Kidney epithelial cell (primary cell): ENCODE measurements around the gene PSMD2. TPM values are rescaled to one million over a fixed set of nuclear protein-coding genes. Genes with fewer than 3 reads are reported as not detected.

Source experiments
- DNase-seq: peaks from one replicate; pipeline ENCODE4 v3.0.0-alpha.2; 2010; ENCODE audit warnings: low read depth
- H3K27me3 ChIP-seq: 2 replicates; pipeline ENCODE4 v1.6.0; 2011; ENCODE audit warnings: low read length; ENCODE audit not compliant: control insufficient read depth, insufficient read depth
- H3K36me3 ChIP-seq: 2 replicates; pipeline ENCODE4 v1.5.1; 2011; ENCODE audit warnings: low read length; ENCODE audit not compliant: control insufficient read depth, insufficient read depth
- H3K4me3 ChIP-seq: 2 replicates; pipeline ENCODE4 v1.5.1; 2011; ENCODE audit warnings: low read depth, mild to moderate bottlenecking, control low read depth, low read length
- CTCF ChIP-seq: IDR thresholded peaks from 2 replicates; pipeline ENCODE4 v1.5.1; 2011; ENCODE audit warnings: mild to moderate bottlenecking, moderate library complexity, low read length, control low read depth, inconsistent platforms; ENCODE audit not compliant: insufficient read depth, poor library complexity, severe bottlenecking
- total RNA-seq: library from RNA; depleted of rRNA; stranded (reverse); fragments of >200 nt; gene quantifications from 2 replicates; pipeline ENCODE4 v1.2.3, GENCODE V29; 2015

Gene PSMD2
- total RNA-seq, 1 donor from 2014 or later, result 903 TPM

- DNase-seq, result no peak
- TF ChIP-seq CTCF, result no peak
- Histone ChIP-seq H3K27me3 (no peaks in the 10 kb centered on the region), H3K4me3 (peak overlapping the region; percentile 61), H3K36me3 (peaks cover 11% of the 10 kb centered on the region)
Observed at GRCh38 chr3:184335661-184336546, 36.9 kb downstream of the PSMD2 start.

- H3K27me3 ChIP-seq, result no peaks in the 10 kb centered on the region
- no peak for TF ChIP-seq CTCF
- H3K4me3 ChIP-seq, result peak overlapping the region; percentile 61
- no peak for DNase-seq
- H3K36me3 ChIP-seq, result peaks cover 11% of the 10 kb centered on the region
Observed at GRCh38 chr3:184336547-184337398, 37.7 kb downstream of the PSMD2 start.

- no peak for TF ChIP-seq CTCF
- H3K4me3 ChIP-seq, result peak within 1 kb of the TSS; percentile 61
- H3K27me3 ChIP-seq, result no peaks in the 10 kb centered on the region
- H3K36me3 ChIP-seq, result peaks cover 10% of the 10 kb centered on the region
- no peak for DNase-seq
Observed at GRCh38 chr3:184337399-184337714, 38.3 kb downstream of the PSMD2 start, which contains the start of gene FAM131A. Gene FAM131A (plus strand): TSS chr3:184337600. CDS start chr3:184337631, 31 bp downstream.

- H3K36me3 ChIP-seq, result peaks cover 9% of the 10 kb centered on the region
- DNase-seq, result no peak
- no peaks in the 10 kb centered on the region for H3K27me3 ChIP-seq
- TF ChIP-seq CTCF, result no peak
- no peak overlapping the region for H3K4me3 ChIP-seq
Observed at GRCh38 chr3:184337981-184338380, 38.9 kb downstream of the PSMD2 start.

- Histone ChIP-seq H3K4me3 (peak overlapping the region; percentile 2), H3K36me3 (peaks cover 7% of the 10 kb centered on the region), H3K27me3 (no peaks in the 10 kb centered on the region)
- no peak for DNase-seq
- no peak for TF ChIP-seq CTCF
Observed at GRCh38 chr3:184338511-184338945, 39.5 kb downstream of the PSMD2 start.
